WTC11 (cell line): Measurements from ENCODE around the gene WWOX. TPM values are rescaled to one million over a fixed set of nuclear protein-coding genes. Genes with fewer than 3 reads are reported as not detected.

Source experiments
- ATAC-seq: fragments of 200-7000 bp; cut with Tn5 transposase; 2 replicates; pipeline ENCODE4 v1.10.0; 2021; ENCODE audit warnings: mild to moderate bottlenecking, moderate library complexity
- CTCF ChIA-PET: fragments of 300-600 bp; sonication (Branson Sonifier 250); formaldehyde crosslinking; loops from one replicate; lab custom pipeline; 2021; ENCODE audit warnings: antibody characterized with exemption; lab: Charles Lee
- POLR2A ChIA-PET: fragments of 350-600 bp; sonication (Branson Sonifier 250); formaldehyde crosslinking; loops from one replicate; lab custom pipeline; 2021; ENCODE audit warnings: antibody characterized with exemption; lab: Charles Lee
- DNase-seq: peaks from one replicate; pipeline ENCODE4 v3.0.0; 2021; ENCODE audit warnings: low spot score
- H3K27ac Mint-ChIP-seq: 2 replicates; pipeline ENCODE4 v1.8.0; 2021; ENCODE audit warnings: mixed read lengths
- H3K27me3 Mint-ChIP-seq: 2 replicates; pipeline ENCODE4 v1.8.0; 2021; ENCODE audit warnings: low read depth, mild to moderate bottlenecking, moderate library complexity, mixed read lengths
- H3K36me3 Mint-ChIP-seq: 2 replicates; pipeline ENCODE4 v1.8.0; 2021; ENCODE audit warnings: mixed read lengths
- H3K4me1 Mint-ChIP-seq: 2 replicates; pipeline ENCODE4 v1.8.0; 2022; ENCODE audit warnings: mixed read lengths
- H3K4me3 Mint-ChIP-seq: 2 replicates; pipeline ENCODE4 v1.8.0; 2021; ENCODE audit warnings: mild to moderate bottlenecking, moderate library complexity, mixed read lengths
- H3K9me3 Mint-ChIP-seq: 2 replicates; pipeline ENCODE4 v1.8.0; 2021; ENCODE audit warnings: mixed read lengths
- CBFB ChIP-seq: sonication (generic); formaldehyde crosslinking; IDR thresholded peaks from 2 replicates; pipeline ENCODE4 v1.8.1; 2022; ENCODE audit warnings: mild to moderate bottlenecking, low read depth, missing genetic modification reagents
- GRHL2 ChIP-seq: fragments of 250-450 bp; sonication (Bioruptor Pico); IDR thresholded peaks from 2 replicates; pipeline ENCODE4 v1.8.0; 2022; ENCODE audit warnings: mild to moderate bottlenecking, moderate library complexity; ENCODE audit not compliant: insufficient replicate concordance, severe bottlenecking
- IRF2 ChIP-seq: sonication (generic); formaldehyde crosslinking; IDR thresholded peaks from 2 replicates; pipeline ENCODE4 v1.8.0; 2022; ENCODE audit warnings: low read depth, missing genetic modification reagents, borderline replicate concordance
- NR1H2 ChIP-seq: sonication (generic); formaldehyde crosslinking; IDR thresholded peaks from 2 replicates; pipeline ENCODE4 v1.9.0; 2021; ENCODE audit warnings: mild to moderate bottlenecking, moderate library complexity, missing genetic modification reagents
- NR2C2 ChIP-seq: sonication (generic); formaldehyde crosslinking; IDR thresholded peaks from 2 replicates; pipeline ENCODE4 v1.8.0; 2022; ENCODE audit warnings: mild to moderate bottlenecking, missing genetic modification reagents
- RORB ChIP-seq: fragments of 250-450 bp; sonication (Bioruptor Pico); IDR thresholded peaks from 2 replicates; pipeline ENCODE4 v1.9.0; 2021; ENCODE audit warnings: mild to moderate bottlenecking
- SMAD4 ChIP-seq: sonication (generic); formaldehyde crosslinking; IDR thresholded peaks from 2 replicates; pipeline ENCODE4 v1.8.0; 2022; ENCODE audit warnings: mild to moderate bottlenecking, missing genetic modification reagents
- SOX15 ChIP-seq: fragments of 250-450 bp; sonication (Bioruptor Pico); IDR thresholded peaks from 2 replicates; pipeline ENCODE4 v1.9.0; 2021; ENCODE audit warnings: mild to moderate bottlenecking
- TEAD4 ChIP-seq: sonication (generic); formaldehyde crosslinking; IDR thresholded peaks from 2 replicates; pipeline ENCODE4 v1.8.0; 2022; ENCODE audit warnings: mild to moderate bottlenecking, missing genetic modification reagents
- ZNF263 ChIP-seq: sonication (generic); formaldehyde crosslinking; IDR thresholded peaks from 2 replicates; pipeline ENCODE4 v1.8.1; 2022; ENCODE audit warnings: low read depth, mild to moderate bottlenecking, moderate library complexity, missing genetic modification reagents
- total RNA-seq: library from RNA; stranded (reverse); gene quantifications from 3 replicates; pipeline ENCODE4 v1.2.3, GENCODE V29; 2021
- TF ChIP-seq, protein P1 (sequence below): sonication (generic); formaldehyde crosslinking; IDR thresholded peaks from 2 replicates; pipeline ENCODE4 v1.8.1; 2022; ENCODE audit warnings: missing genetic modification reagents, borderline replicate concordance
- TF ChIP-seq, protein P2 (sequence below): fragments of 250-450 bp; sonication (Bioruptor Pico); conservative IDR thresholded peaks from 2 replicates; pipeline ENCODE4 v1.9.0; 2021; ENCODE audit warnings: mild to moderate bottlenecking
- TF ChIP-seq, protein P3 (sequence below): sonication (generic); formaldehyde crosslinking; IDR thresholded peaks from 2 replicates; pipeline ENCODE4 v1.8.0; 2022; ENCODE audit warnings: mild to moderate bottlenecking, missing genetic modification reagents
- TF ChIP-seq, protein P4 (sequence below): sonication (generic); formaldehyde crosslinking; IDR thresholded peaks from 2 replicates; pipeline ENCODE4 v1.8.1; 2023; ENCODE audit warnings: mild to moderate bottlenecking, missing genetic modification reagents
- TF ChIP-seq, protein P5 (sequence below): sonication (generic); formaldehyde crosslinking; IDR thresholded peaks from 2 replicates; pipeline ENCODE4 v1.8.1; 2022; ENCODE audit warnings: mild to moderate bottlenecking, moderate library complexity, missing genetic modification reagents
- TF ChIP-seq, protein P6 (sequence below): sonication (generic); formaldehyde crosslinking; IDR thresholded peaks from 2 replicates; pipeline ENCODE4 v1.8.0; 2022; ENCODE audit warnings: missing genetic modification reagents
- TF ChIP-seq, protein P7 (sequence below): fragments of 250-450 bp; sonication (Bioruptor Pico); IDR thresholded peaks from 2 replicates; pipeline ENCODE4 v1.8.0; 2021; ENCODE audit warnings: mild to moderate bottlenecking
- TF ChIP-seq, protein P8 (sequence below): sonication (generic); formaldehyde crosslinking; IDR thresholded peaks from 2 replicates; pipeline ENCODE4 v1.8.0; 2022; ENCODE audit warnings: mild to moderate bottlenecking, missing genetic modification reagents
- TF ChIP-seq, protein P9 (sequence below): sonication (generic); formaldehyde crosslinking; IDR thresholded peaks from 2 replicates; pipeline ENCODE4 v1.8.1; 2023; ENCODE audit warnings: mild to moderate bottlenecking, missing genetic modification reagents, moderate library complexity
- TF ChIP-seq, protein P10 (sequence below): sonication (generic); formaldehyde crosslinking; IDR thresholded peaks from 2 replicates; pipeline ENCODE4 v1.8.1; 2022; ENCODE audit warnings: low read depth, mild to moderate bottlenecking, moderate library complexity, missing genetic modification reagents, borderline replicate concordance

Gene WWOX
- total RNA-seq, 1 experiment from 2014 or later, result 15.7 TPM

DNA sequence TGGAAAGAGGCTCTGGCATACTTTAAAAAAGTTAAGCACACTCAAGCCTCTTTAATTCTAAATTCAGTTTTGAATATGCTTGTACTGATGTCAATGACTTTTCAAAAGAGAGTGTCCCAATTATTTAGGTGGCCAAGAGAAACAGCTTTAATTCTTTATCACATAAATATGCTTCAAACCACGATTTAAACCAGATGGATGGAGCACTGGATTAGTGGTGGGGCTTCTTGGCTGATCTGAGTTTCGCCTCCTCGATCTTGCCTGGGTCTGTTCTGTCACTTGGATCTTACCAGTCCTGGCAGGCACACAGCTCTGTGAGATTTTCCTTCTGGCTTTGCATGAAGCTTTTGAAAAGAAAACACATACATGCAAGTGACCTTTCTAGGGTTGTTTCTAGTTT, 1033.2 kb downstream of the WWOX start:
- TF ChIP-seq, protein P1, sequence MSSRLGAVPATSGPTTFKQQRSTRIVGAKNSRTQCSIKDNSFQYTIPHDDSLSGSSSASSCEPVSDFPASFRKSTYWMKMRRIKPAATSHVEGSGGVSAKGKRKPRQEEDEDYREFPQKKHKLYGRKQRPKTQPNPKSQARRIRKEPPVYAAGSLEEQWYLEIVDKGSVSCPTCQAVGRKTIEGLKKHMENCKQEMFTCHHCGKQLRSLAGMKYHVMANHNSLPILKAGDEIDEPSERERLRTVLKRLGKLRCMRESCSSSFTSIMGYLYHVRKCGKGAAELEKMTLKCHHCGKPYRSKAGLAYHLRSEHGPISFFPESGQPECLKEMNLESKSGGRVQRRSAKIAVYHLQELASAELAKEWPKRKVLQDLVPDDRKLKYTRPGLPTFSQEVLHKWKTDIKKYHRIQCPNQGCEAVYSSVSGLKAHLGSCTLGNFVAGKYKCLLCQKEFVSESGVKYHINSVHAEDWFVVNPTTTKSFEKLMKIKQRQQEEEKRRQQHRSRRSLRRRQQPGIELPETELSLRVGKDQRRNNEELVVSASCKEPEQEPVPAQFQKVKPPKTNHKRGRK (CRISPR knock-in tag), result no peak
- no peak for TF ChIP-seq RORB
- no peak for TF ChIP-seq SOX15 (CRISPR knock-in tag)
- no peak for TF ChIP-seq NR2C2
- TF ChIP-seq, protein P2, sequence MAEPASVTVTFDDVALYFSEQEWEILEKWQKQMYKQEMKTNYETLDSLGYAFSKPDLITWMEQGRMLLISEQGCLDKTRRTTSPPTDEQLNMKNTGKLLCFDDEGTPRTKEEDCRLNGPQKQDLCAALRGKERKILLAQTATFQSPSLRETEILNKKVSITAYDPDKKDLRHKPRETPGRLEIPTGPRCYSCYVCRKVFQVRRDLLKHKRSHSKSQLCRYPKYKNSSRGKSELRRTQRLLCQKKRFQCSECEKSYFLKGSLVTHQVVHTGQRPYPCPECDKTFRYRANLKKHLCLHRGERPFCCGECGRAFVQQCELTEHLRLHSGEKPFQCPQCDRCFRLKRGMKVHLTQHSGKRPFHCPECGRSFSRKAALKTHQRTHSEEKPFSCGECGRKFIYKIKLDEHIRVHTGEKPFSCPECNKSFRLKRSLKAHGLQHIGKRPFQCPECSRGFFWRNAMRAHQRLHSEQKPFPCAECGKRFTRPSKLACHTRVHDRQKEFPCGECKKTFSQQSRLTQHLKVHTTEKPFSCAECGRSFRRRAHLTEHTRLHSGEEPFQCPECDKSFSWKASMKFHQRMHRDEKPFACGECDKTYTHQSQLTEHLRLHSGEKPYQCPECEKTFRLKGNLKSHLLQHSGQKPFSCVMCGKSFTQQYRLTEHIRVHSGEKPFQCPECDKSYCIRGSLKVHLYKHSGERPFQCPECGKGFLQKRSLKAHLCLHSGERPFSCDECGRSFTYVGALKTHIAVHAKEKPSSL (CRISPR knock-in tag), result no peak
- TF ChIP-seq ZNF263 (CRISPR knock-in tag), result no peak
- no peak for TF ChIP-seq GRHL2 (CRISPR knock-in tag)
- TF ChIP-seq, protein P3, sequence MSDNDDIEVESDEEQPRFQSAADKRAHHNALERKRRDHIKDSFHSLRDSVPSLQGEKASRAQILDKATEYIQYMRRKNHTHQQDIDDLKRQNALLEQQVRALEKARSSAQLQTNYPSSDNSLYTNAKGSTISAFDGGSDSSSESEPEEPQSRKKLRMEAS (CRISPR knock-in tag), result no peak
- TF ChIP-seq, protein P4, sequence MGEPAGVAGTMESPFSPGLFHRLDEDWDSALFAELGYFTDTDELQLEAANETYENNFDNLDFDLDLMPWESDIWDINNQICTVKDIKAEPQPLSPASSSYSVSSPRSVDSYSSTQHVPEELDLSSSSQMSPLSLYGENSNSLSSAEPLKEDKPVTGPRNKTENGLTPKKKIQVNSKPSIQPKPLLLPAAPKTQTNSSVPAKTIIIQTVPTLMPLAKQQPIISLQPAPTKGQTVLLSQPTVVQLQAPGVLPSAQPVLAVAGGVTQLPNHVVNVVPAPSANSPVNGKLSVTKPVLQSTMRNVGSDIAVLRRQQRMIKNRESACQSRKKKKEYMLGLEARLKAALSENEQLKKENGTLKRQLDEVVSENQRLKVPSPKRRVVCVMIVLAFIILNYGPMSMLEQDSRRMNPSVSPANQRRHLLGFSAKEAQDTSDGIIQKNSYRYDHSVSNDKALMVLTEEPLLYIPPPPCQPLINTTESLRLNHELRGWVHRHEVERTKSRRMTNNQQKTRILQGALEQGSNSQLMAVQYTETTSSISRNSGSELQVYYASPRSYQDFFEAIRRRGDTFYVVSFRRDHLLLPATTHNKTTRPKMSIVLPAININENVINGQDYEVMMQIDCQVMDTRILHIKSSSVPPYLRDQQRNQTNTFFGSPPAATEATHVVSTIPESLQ (CRISPR knock-in tag), result no peak
- no peak for TF ChIP-seq TEAD4 (CRISPR knock-in tag)
- no peak for TF ChIP-seq CBFB (CRISPR knock-in tag)
- TF ChIP-seq, protein P5, sequence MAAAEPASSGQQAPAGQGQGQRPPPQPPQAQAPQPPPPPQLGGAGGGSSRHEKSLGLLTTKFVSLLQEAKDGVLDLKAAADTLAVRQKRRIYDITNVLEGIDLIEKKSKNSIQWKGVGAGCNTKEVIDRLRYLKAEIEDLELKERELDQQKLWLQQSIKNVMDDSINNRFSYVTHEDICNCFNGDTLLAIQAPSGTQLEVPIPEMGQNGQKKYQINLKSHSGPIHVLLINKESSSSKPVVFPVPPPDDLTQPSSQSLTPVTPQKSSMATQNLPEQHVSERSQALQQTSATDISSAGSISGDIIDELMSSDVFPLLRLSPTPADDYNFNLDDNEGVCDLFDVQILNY (CRISPR knock-in tag), result no peak
- TF ChIP-seq, protein P6, sequence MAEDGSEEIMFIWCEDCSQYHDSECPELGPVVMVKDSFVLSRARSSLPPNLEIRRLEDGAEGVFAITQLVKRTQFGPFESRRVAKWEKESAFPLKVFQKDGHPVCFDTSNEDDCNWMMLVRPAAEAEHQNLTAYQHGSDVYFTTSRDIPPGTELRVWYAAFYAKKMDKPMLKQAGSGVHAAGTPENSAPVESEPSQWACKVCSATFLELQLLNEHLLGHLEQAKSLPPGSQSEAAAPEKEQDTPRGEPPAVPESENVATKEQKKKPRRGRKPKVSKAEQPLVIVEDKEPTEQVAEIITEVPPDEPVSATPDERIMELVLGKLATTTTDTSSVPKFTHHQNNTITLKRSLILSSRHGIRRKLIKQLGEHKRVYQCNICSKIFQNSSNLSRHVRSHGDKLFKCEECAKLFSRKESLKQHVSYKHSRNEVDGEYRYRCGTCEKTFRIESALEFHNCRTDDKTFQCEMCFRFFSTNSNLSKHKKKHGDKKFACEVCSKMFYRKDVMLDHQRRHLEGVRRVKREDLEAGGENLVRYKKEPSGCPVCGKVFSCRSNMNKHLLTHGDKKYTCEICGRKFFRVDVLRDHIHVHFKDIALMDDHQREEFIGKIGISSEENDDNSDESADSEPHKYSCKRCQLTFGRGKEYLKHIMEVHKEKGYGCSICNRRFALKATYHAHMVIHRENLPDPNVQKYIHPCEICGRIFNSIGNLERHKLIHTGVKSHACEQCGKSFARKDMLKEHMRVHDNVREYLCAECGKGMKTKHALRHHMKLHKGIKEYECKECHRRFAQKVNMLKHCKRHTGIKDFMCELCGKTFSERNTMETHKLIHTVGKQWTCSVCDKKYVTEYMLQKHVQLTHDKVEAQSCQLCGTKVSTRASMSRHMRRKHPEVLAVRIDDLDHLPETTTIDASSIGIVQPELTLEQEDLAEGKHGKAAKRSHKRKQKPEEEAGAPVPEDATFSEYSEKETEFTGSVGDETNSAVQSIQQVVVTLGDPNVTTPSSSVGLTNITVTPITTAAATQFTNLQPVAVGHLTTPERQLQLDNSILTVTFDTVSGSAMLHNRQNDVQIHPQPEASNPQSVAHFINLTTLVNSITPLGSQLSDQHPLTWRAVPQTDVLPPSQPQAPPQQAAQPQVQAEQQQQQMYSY (CRISPR knock-in tag), result no peak
- TF ChIP-seq, protein P7, sequence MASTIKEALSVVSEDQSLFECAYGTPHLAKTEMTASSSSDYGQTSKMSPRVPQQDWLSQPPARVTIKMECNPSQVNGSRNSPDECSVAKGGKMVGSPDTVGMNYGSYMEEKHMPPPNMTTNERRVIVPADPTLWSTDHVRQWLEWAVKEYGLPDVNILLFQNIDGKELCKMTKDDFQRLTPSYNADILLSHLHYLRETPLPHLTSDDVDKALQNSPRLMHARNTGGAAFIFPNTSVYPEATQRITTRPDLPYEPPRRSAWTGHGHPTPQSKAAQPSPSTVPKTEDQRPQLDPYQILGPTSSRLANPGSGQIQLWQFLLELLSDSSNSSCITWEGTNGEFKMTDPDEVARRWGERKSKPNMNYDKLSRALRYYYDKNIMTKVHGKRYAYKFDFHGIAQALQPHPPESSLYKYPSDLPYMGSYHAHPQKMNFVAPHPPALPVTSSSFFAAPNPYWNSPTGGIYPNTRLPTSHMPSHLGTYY (CRISPR knock-in tag), result no peak
- TF ChIP-seq, protein P8, sequence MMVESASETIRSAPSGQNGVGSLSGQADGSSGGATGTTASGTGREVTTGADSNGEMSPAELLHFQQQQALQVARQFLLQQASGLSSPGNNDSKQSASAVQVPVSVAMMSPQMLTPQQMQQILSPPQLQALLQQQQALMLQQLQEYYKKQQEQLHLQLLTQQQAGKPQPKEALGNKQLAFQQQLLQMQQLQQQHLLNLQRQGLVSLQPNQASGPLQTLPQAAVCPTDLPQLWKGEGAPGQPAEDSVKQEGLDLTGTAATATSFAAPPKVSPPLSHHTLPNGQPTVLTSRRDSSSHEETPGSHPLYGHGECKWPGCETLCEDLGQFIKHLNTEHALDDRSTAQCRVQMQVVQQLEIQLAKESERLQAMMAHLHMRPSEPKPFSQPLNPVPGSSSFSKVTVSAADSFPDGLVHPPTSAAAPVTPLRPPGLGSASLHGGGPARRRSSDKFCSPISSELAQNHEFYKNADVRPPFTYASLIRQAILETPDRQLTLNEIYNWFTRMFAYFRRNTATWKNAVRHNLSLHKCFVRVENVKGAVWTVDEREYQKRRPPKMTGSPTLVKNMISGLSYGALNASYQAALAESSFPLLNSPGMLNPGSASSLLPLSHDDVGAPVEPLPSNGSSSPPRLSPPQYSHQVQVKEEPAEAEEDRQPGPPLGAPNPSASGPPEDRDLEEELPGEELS, result no peak
- no peak for TF ChIP-seq SMAD4
- TF ChIP-seq, protein P9, sequence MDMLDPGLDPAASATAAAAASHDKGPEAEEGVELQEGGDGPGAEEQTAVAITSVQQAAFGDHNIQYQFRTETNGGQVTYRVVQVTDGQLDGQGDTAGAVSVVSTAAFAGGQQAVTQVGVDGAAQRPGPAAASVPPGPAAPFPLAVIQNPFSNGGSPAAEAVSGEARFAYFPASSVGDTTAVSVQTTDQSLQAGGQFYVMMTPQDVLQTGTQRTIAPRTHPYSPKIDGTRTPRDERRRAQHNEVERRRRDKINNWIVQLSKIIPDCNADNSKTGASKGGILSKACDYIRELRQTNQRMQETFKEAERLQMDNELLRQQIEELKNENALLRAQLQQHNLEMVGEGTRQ (CRISPR knock-in tag), result no peak
- TF ChIP-seq, protein P10, sequence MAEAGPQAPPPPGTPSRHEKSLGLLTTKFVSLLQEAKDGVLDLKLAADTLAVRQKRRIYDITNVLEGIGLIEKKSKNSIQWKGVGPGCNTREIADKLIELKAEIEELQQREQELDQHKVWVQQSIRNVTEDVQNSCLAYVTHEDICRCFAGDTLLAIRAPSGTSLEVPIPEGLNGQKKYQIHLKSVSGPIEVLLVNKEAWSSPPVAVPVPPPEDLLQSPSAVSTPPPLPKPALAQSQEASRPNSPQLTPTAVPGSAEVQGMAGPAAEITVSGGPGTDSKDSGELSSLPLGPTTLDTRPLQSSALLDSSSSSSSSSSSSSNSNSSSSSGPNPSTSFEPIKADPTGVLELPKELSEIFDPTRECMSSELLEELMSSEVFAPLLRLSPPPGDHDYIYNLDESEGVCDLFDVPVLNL (CRISPR knock-in tag), result no peak
- no peak for TF ChIP-seq IRF2
- TF ChIP-seq NR1H2 (CRISPR knock-in tag), result no peak
- POLR2A ChIA-PET, result no interaction called here
- Mint-ChIP-seq H3K27me3 (peaks cover 4% of the 10 kb centered on the region; the same call in 1 of the 2 replicates), H3K27ac (no peak overlapping the region), H3K4me1 (peaks cover 8% of the 10 kb centered on the region), H3K9me3 (peaks cover 21% of the 10 kb centered on the region), H3K4me3 (no peak overlapping the region), H3K36me3 (peaks cover 16% of the 10 kb centered on the region)
- CTCF ChIA-PET, result no interaction called here
- no peak for ATAC-seq
- DNase-seq, result no peak
